GM19468 (cell line): Measurements from ENCODE around the gene DMBT1.

Experiments
- ATAC-seq: cut with Tn5 transposase; IDR thresholded peaks from one replicate; pipeline ENCODE4 v1.9.1; 2021; ENCODE audit warnings: mild to moderate bottlenecking, moderate library complexity, moderate number of reproducible peaks; ENCODE audit not compliant: unreplicated experiment; ENCODE audit errors: extremely low read depth

The DMBT1 gene

GRCh38 chr10:122546242-122546641 is 14.3 kb upstream of the DMBT1 start:
- ATAC-seq = no peak

- no peak for ATAC-seq
These were observed 12.0 kb upstream of the DMBT1 start for GRCh38 chr10:122548407-122549085.

- no peak for ATAC-seq
These were observed 10.9 kb upstream of the DMBT1 start for GRCh38 chr10:122549636-122550035.

- no peak for ATAC-seq
These were observed 10.1 kb upstream of the DMBT1 start for GRCh38 chr10:122550427-122550826.

GRCh38 chr10:122550983-122551382 is 9.6 kb upstream of the DMBT1 start:
- no peak for ATAC-seq

GRCh38 chr10:122551450-122551849 is 9.1 kb upstream of the DMBT1 start:
- no peak for ATAC-seq

- ATAC-seq = no peak
These were observed 7.2 kb upstream of the DMBT1 start for GRCh38 chr10:122553341-122553740.

GRCh38 chr10:122554131-122555036 is 6.2 kb upstream of the DMBT1 start:
- ATAC-seq = no peak

GRCh38 chr10:122555442-122555841 is 5.1 kb upstream of the DMBT1 start:
- no peak for ATAC-seq

GRCh38 chr10:122557516-122557915 is 3.0 kb upstream of the DMBT1 start:
- no peak for ATAC-seq

GRCh38 chr10:122558452-122558851 is 2.1 kb upstream of the DMBT1 start:
- ATAC-seq = no peak

GRCh38 chr10:122559228-122559627 is 1.3 kb upstream of the DMBT1 start:
- ATAC-seq = no peak

- no peak for ATAC-seq
These were observed 658 bp downstream of the DMBT1 start for GRCh38 chr10:122561212-122561611.

GRCh38 chr10:122561792-122562191 is 1.2 kb downstream of the DMBT1 start:
- ATAC-seq = no peak

GRCh38 chr10:122564980-122565379 is 4.4 kb downstream of the DMBT1 start:
- no peak for ATAC-seq

- no peak for ATAC-seq
These were observed 5.2 kb downstream of the DMBT1 start for GRCh38 chr10:122565766-122566206.

GRCh38 chr10:122566632-122567031 is 6.1 kb downstream of the DMBT1 start:
- ATAC-seq = no peak

- no peak for ATAC-seq
These were observed 6.6 kb downstream of the DMBT1 start for GRCh38 chr10:122567056-122567660.

GRCh38 chr10:122568551-122568950 is 8.0 kb downstream of the DMBT1 start:
- ATAC-seq = no peak

GRCh38 chr10:122570920-122571319 is 10.4 kb downstream of the DMBT1 start:
- no peak for ATAC-seq

GRCh38 chr10:122571892-122572291 is 11.3 kb downstream of the DMBT1 start:
- ATAC-seq = no peak
